Neural progenitor cell (in vitro differentiated cells): Measurements from ENCODE around the gene FAM167B.

Source experiments
- EZH2 ChIP-seq: fragments of 200-600 bp; sonication (generic); IDR thresholded peaks from 2 replicates; pipeline ENCODE4 v1.6.1; 2017; ENCODE audit warnings: antibody characterized with exemption, mild to moderate bottlenecking, moderate library complexity
- EZH2phosphoT487 ChIP-seq: fragments of 200-600 bp; sonication (generic); IDR thresholded peaks from 2 replicates; pipeline ENCODE4 v1.6.1; 2017; ENCODE audit warnings: antibody characterized with exemption
- TF ChIP-seq, protein P1 (sequence below): fragments of 200-600 bp; sonication (generic); IDR thresholded peaks from 2 replicates; pipeline ENCODE4 v1.5.1; 2017; ENCODE audit warnings: antibody characterized with exemption, mild to moderate bottlenecking

DNA sequence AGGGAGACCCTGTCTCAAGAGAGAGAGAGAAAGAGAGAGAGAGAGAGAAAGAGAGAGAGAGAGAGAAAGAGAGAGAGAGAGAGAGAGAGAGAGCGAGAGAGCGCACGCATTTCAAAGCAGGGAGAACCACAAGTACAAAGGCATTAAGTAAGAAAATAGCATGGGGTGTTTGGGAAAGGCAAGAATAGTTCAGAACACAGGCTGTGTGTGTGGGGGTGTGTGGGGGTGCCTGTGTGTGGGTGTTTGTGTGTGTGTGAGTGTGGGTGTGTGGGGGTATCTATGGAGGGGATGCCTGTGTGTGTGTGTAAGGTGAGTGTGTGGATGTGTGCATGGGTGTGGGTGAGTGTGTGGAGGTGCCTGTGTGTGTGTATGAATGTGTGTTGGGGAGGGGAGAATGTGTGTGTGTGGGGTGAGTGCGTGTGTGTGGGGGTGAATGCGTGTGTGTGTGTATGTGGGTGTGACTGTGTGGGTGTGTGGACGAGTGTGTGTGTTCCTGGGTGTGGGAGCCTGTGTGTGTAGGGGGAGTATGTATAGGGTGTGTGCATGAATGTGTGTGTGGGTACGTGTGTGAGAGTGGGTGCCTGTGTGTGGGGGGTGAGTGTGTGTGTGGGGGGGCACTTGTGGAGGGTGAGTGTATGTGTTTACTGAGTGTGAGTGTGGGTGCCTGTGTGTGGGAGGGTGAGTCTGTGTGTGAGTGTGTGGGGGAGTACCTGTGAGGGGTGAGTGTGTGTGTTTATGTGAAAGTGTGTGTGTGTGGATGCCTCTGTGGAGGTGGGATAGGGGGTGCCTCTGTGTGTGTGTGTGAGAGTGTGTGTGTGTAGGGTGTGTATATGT is 25.8 kb downstream of the FAM167B start:
- no peak for TF ChIP-seq EZH2
- TF ChIP-seq, protein P1, sequence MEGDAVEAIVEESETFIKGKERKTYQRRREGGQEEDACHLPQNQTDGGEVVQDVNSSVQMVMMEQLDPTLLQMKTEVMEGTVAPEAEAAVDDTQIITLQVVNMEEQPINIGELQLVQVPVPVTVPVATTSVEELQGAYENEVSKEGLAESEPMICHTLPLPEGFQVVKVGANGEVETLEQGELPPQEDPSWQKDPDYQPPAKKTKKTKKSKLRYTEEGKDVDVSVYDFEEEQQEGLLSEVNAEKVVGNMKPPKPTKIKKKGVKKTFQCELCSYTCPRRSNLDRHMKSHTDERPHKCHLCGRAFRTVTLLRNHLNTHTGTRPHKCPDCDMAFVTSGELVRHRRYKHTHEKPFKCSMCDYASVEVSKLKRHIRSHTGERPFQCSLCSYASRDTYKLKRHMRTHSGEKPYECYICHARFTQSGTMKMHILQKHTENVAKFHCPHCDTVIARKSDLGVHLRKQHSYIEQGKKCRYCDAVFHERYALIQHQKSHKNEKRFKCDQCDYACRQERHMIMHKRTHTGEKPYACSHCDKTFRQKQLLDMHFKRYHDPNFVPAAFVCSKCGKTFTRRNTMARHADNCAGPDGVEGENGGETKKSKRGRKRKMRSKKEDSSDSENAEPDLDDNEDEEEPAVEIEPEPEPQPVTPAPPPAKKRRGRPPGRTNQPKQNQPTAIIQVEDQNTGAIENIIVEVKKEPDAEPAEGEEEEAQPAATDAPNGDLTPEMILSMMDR, result no peak
- no peak for TF ChIP-seq EZH2phosphoT487
